Dendritic cell treated with granulocyte-macrophage colony-stimulating factor and Interleukin-4, amounts not matched to agents 40 ng/mL and 50 ng/mL, for 4 days (primary cell): ENCODE results near the gene CAPN9.
"Not testable (repeated sequence)": the region's sequence is repeated elsewhere in the genome, so short reads cannot be mapped to it uniquely, and the experiment has no call there.

Source experiments
- H3K27ac Mint-ChIP-seq: one replicate; pipeline ENCODE4 v1.8.0; 2022; ENCODE audit warnings: mild to moderate bottlenecking, mixed read lengths
- H3K27me3 Mint-ChIP-seq: one replicate; pipeline ENCODE4 v1.8.0; 2022; ENCODE audit warnings: mild to moderate bottlenecking, mixed read lengths
- H3K36me3 Mint-ChIP-seq: one replicate; pipeline ENCODE4 v1.8.0; 2022; ENCODE audit warnings: low read depth, mixed read lengths
- H3K4me1 Mint-ChIP-seq: one replicate; pipeline ENCODE4 v1.8.0; 2022; ENCODE audit warnings: low read depth, mixed read lengths
- H3K4me3 Mint-ChIP-seq: one replicate; pipeline ENCODE4 v1.8.0; 2022; ENCODE audit warnings: mild to moderate bottlenecking, moderate library complexity, mixed read lengths
- H3K9me3 Mint-ChIP-seq: one replicate; pipeline ENCODE4 v1.8.0; 2022; ENCODE audit warnings: mixed read lengths
- intact Hi-C: fragments of 100-400 bp; cut with micrococcal nuclease; formaldehyde crosslinking; loops from one replicate; pipeline ENCODE4 v1.15.0; 2022

Gene CAPN9

GRCh38 chr1:230763927-230764591, 16.9 kb downstream of the CAPN9 start:
- H3K27ac Mint-ChIP-seq: no peak overlapping the region
- peaks cover 8% of the 10 kb centered on the region for H3K27me3 Mint-ChIP-seq
- H3K9me3 Mint-ChIP-seq: no peaks in the 10 kb centered on the region
- no peaks in the 10 kb centered on the region for H3K36me3 Mint-ChIP-seq
- intact Hi-C loops: no loop called here
- H3K4me3 Mint-ChIP-seq: no peak overlapping the region
- no peaks in the 10 kb centered on the region for H3K4me1 Mint-ChIP-seq

DNA sequence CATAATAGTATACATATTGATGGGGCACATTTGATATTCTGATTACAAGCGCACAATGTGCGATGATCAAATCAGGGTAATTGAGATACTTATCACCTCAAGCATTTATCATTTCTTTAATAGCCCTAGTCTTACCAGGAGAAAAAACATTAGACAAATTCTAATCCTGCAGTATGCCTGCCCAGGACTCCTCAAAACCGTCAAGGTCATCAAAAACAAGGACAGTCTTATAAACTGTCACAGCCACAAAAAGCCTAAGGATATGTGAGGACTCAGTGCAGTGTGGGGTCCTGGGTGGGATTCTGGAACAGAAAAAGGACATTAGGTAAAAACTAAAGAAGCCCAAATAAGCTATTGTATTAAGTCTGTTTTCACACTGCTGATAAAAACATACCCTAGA, 19.1 kb downstream of the CAPN9 start:
- no peaks in the 10 kb centered on the region for H3K36me3 Mint-ChIP-seq
- no peaks in the 10 kb centered on the region for H3K4me1 Mint-ChIP-seq
- no peak overlapping the region for H3K27ac Mint-ChIP-seq
- H3K9me3 Mint-ChIP-seq: no peaks in the 10 kb centered on the region
- peaks cover 10% of the 10 kb centered on the region for H3K27me3 Mint-ChIP-seq
- intact Hi-C loops: no loop called here
- H3K4me3 Mint-ChIP-seq: no peak overlapping the region

DNA sequence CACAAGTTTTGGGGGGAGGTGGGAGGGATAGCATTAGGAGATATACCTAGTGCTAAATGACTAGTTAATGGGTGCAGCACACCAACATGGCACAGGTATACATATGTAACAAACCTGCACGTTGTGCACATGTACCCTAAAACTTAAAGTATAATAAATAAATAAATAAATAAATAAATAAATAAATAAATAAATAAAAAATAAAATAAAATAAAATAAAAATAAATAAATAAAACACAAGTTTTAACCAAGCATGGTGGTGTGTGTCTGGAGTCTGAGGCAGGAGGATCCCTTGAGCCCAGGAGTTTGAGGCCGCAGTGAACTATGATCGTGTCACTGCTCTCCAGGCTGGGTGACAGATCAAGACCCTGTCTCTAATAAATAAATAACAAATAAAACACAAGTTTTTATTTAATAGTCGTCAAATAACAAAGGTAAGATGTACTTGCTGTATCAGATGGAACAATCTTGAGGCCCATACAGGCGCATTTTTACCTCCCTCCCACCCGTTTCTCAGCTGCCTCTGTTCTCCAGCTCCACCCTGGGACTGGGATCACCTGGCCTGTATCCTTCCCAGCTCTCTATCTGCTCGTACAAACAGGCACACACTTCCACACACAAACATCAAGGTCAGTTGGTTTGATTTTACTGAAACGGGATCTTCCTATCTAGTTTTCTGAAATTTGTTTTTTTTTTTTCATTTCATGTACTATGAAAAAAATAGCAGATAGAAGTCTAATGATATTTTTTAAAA, 20.8 kb downstream of the CAPN9 start:
- H3K27ac Mint-ChIP-seq, H3K36me3 Mint-ChIP-seq, intact Hi-C loops, H3K9me3 Mint-ChIP-seq, H3K4me1 Mint-ChIP-seq, H3K4me3 Mint-ChIP-seq: not testable (repeated sequence)
- H3K27me3 Mint-ChIP-seq: peaks cover 11% of the 10 kb centered on the region

- Mint-ChIP-seq H3K27ac (no peak overlapping the region), H3K27me3 (peaks cover 11% of the 10 kb centered on the region), H3K36me3 (no peaks in the 10 kb centered on the region), H3K9me3 (no peaks in the 10 kb centered on the region), H3K4me3 (no peak overlapping the region), H3K4me1 (no peaks in the 10 kb centered on the region)
- intact Hi-C loops: no loop called here
These were observed 21.8 kb downstream of the CAPN9 start for GRCh38 chr1:230768903-230769570.

- H3K27ac Mint-ChIP-seq: no peak overlapping the region
- no peaks in the 10 kb centered on the region for H3K4me1 Mint-ChIP-seq
- H3K4me3 Mint-ChIP-seq: no peak overlapping the region
- H3K9me3 Mint-ChIP-seq: no peaks in the 10 kb centered on the region
- intact Hi-C loops: no loop called here
- no peaks in the 10 kb centered on the region for H3K36me3 Mint-ChIP-seq
- peaks cover 6% of the 10 kb centered on the region for H3K27me3 Mint-ChIP-seq
These were observed 23.1 kb downstream of the CAPN9 start for GRCh38 chr1:230770317-230770716.

GRCh38 chr1:230771773-230772354, 24.7 kb downstream of the CAPN9 start:
- peaks cover 7% of the 10 kb centered on the region for H3K27me3 Mint-ChIP-seq
- H3K36me3 Mint-ChIP-seq: no peaks in the 10 kb centered on the region
- no peaks in the 10 kb centered on the region for H3K4me1 Mint-ChIP-seq
- no peak overlapping the region for H3K4me3 Mint-ChIP-seq
- H3K9me3 Mint-ChIP-seq: no peaks in the 10 kb centered on the region
- intact Hi-C loops: no loop called here
- H3K27ac Mint-ChIP-seq: no peak overlapping the region

DNA sequence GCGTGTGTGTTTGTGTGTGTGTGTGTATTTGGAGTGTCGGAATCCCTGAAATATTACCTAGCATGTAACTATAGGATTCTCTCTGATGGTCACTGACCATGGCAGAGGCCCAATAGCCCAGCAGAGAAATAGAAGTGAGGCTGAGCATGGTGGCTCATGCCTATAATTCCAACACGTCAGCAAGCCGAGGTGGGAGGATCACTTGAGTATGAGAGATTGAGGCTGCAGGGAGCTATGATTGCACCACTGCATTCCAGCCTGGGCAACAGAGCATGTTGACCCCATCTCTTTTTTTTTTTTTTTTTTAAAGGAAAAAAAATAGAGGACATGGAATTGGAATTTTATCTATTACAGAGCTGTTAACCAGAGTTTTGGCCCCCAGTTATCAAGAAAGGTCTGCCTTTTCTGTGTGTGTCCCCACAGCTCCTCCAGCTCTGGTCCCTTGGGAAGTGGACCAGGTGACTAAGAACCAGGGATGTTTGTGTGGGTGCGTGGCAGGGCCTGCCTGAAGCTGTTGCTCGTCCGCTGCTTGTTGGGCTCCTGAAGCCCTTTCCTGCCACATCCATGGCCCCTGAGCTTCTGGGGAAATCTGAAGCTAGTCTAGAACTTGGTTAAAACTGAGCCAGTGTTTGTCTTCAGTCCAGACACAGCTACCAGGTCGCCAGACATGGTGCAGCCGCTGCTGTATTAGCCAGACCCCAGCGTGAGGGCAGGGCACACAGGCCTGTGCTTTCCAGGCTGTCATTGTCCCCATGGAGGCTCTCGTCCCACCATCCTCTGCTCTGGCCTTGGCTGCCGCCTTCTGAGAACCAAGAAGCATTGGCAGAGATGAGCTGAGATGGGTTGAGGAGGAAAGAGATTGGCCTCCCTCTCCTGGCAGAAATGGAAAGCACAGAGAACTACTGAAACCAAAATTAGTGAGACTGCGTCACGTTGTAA, 25.5 kb downstream of the CAPN9 start:
- no peaks in the 10 kb centered on the region for H3K4me1 Mint-ChIP-seq
- H3K36me3 Mint-ChIP-seq: no peaks in the 10 kb centered on the region
- intact Hi-C loops: no loop called here

DNA sequence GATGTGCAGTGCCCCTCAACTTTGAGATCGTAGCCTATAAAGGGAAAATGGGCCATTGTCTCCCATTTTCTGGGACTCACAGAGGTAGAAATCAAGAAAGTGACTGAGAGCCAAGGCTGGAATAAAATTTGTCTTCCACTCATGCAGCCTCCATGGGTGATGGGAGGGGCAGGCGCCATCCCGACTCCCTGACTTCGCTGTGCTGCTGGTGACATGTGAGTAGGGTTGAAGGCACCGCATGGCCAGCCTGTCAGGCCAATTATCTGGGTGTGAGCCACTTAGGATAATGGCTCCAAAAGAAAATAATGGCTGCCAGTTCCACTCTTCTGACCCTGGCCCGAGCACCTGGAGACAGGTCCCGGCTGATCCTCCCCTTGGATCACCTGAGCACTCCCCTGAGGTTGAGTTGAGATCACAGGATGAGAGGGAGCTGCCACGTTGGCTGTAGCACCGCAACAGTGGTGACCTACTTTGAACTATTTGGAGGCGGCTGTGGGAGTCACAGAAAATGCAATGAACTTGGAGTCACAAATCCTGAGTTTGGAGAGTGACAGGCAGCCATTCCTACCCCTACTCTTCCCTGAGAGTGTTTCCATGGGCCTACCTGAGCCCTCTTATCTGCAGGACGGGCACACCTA, 26.3 kb downstream of the CAPN9 start:
- Mint-ChIP-seq H3K4me3 (no peak overlapping the region), H3K9me3 (no peaks in the 10 kb centered on the region), H3K36me3 (no peaks in the 10 kb centered on the region), H3K27ac (no peak overlapping the region), H3K27me3 (peaks cover 7% of the 10 kb centered on the region), H3K4me1 (no peaks in the 10 kb centered on the region)
- intact Hi-C loops: no loop called here

More for the DNA sequence above, 25.5 kb downstream of the CAPN9 start:
- H3K4me3 Mint-ChIP-seq: no peak overlapping the region
- H3K27me3 Mint-ChIP-seq: peaks cover 7% of the 10 kb centered on the region
- H3K9me3 Mint-ChIP-seq: no peaks in the 10 kb centered on the region
- H3K27ac Mint-ChIP-seq: no peak overlapping the region

GRCh38 chr1:230778916-230779590, 31.9 kb downstream of the CAPN9 start:
- H3K27me3 Mint-ChIP-seq: peaks cover 9% of the 10 kb centered on the region
- H3K9me3 Mint-ChIP-seq: no peaks in the 10 kb centered on the region
- H3K27ac Mint-ChIP-seq: no peak overlapping the region
- no peak overlapping the region for H3K4me3 Mint-ChIP-seq
- no peaks in the 10 kb centered on the region for H3K36me3 Mint-ChIP-seq
- H3K4me1 Mint-ChIP-seq: no peaks in the 10 kb centered on the region
- intact Hi-C loops: no loop called here

DNA sequence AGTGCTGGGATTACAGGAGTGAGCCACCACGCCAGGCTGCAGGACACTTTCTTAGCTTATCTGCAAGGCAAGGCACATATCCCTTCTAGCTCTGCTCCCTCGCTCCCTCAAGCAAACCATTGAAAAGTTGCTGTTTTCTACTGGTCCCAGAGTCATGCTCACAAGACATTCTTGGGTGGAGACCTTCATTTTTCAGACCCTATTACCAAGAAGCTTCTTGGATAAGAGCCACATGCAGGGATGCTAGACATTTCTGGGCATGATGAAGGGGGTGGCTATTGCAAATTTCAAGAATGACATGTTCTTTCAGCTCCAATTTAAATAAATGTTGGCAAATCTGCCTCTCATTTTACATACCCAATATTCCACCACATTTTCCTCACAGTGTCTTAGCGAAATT, 33.9 kb downstream of the CAPN9 start:
- H3K36me3 Mint-ChIP-seq: no peaks in the 10 kb centered on the region
- H3K4me3 Mint-ChIP-seq: no peak overlapping the region
- H3K27ac Mint-ChIP-seq: no peak overlapping the region
- peaks cover 8% of the 10 kb centered on the region for H3K27me3 Mint-ChIP-seq
- H3K4me1 Mint-ChIP-seq: no peaks in the 10 kb centered on the region
- intact Hi-C loops: no loop called here
- H3K9me3 Mint-ChIP-seq: no peaks in the 10 kb centered on the region

DNA sequence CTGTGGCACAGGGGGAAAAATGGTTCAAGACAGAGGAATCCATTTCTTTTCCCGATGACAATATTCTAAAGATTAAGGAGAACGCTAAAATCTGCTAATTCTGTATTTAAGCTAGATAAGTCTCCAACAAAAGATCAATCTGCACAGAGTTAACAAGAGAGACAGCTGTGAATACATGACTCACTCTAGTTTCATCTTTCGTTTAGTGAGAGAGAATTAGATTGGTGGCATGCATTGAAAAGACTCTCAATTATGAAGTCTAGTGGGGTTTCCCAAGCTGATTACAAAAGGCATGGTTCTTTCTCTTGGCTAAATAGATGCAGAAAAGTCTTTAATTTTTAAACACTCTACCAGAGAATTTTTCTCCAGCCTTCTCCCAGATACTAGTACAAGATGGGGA, 34.4 kb downstream of the CAPN9 start:
- H3K27ac Mint-ChIP-seq: no peak overlapping the region

DNA sequence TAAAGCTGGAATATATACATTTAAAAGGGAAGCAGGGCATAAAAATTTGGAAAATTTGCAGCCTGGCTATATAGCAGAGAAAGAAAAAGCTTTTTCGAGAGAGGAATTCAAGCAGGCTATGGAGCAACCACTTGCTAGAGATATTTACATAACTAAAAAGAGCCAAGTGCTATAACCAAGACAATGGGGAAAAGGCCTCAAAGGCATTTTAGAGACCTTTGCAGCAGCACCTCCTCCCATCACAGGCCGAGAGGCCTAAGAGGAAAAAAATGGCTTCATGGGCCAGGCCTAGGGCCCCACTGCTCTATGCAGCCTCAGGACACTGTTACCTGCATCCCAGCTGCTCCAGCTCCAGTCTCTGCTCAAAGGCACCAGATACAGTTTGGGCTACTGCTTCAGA, 37.0 kb downstream of the CAPN9 start:
- Mint-ChIP-seq H3K9me3 (no peaks in the 10 kb centered on the region), H3K36me3 (no peaks in the 10 kb centered on the region), H3K27ac (no peak overlapping the region), H3K4me1 (no peaks in the 10 kb centered on the region), H3K4me3 (no peak overlapping the region), H3K27me3 (peaks cover 11% of the 10 kb centered on the region)
- intact Hi-C loops: no loop called here

More for the DNA sequence above, 34.4 kb downstream of the CAPN9 start:
- intact Hi-C loops: no loop called here
- Mint-ChIP-seq H3K4me3 (no peak overlapping the region), H3K36me3 (no peaks in the 10 kb centered on the region), H3K9me3 (no peaks in the 10 kb centered on the region), H3K4me1 (no peaks in the 10 kb centered on the region), H3K27me3 (peaks cover 8% of the 10 kb centered on the region)
